Chondrocyte (in vitro differentiated cells): ENCODE measurements around the gene IL16. TPM values are rescaled to one million over a fixed set of nuclear protein-coding genes. Genes with fewer than 3 reads are reported as not detected.
A peak's percentile ranks its signal among the peaks of the same experiment; 100 is the strongest.

Experiments
- DNase-seq: peaks from one replicate; pipeline ENCODE4 v3.0.0; 2021; ENCODE audit warnings: mixed read lengths, low spot score
- H3K27ac Mint-ChIP-seq: one replicate; pipeline ENCODE4 v1.8.0; 2021; ENCODE audit warnings: mild to moderate bottlenecking, moderate library complexity, mixed read lengths; ENCODE audit not compliant: unreplicated experiment
- H3K27me3 Mint-ChIP-seq: 2 replicates; pipeline ENCODE4 v1.8.0; 2021; ENCODE audit warnings: low read depth, mixed read lengths
- H3K36me3 Mint-ChIP-seq: 2 replicates; pipeline ENCODE4 v1.8.0; 2021; ENCODE audit warnings: low read depth, mixed read lengths
- H3K4me1 Mint-ChIP-seq: 2 replicates; pipeline ENCODE4 v1.8.0; 2021; ENCODE audit warnings: low read depth, mild to moderate bottlenecking, mixed read lengths
- H3K4me3 Mint-ChIP-seq: one replicate; pipeline ENCODE4 v1.8.0; 2021; ENCODE audit warnings: mild to moderate bottlenecking, moderate library complexity, mixed read lengths; ENCODE audit not compliant: unreplicated experiment
- H3K9me3 Mint-ChIP-seq: 2 replicates; pipeline ENCODE4 v1.8.0; 2021; ENCODE audit warnings: low read depth, mixed read lengths
- total RNA-seq: library from RNA; stranded (reverse); gene quantifications from 3 replicates; pipeline ENCODE4 v1.2.1, GENCODE V29; 2021
- TF ChIP-seq, protein P1 (sequence below): fragments of 200-600 bp; sonication (generic); IDR thresholded peaks from 2 replicates; pipeline ENCODE4 v1.5.0; 2021; ENCODE audit warnings: antibody characterized with exemption, mild to moderate bottlenecking, moderate library complexity

The IL16 gene
- total RNA-seq, 1 donor from 2014 or later = 2.0 TPM

DNA sequence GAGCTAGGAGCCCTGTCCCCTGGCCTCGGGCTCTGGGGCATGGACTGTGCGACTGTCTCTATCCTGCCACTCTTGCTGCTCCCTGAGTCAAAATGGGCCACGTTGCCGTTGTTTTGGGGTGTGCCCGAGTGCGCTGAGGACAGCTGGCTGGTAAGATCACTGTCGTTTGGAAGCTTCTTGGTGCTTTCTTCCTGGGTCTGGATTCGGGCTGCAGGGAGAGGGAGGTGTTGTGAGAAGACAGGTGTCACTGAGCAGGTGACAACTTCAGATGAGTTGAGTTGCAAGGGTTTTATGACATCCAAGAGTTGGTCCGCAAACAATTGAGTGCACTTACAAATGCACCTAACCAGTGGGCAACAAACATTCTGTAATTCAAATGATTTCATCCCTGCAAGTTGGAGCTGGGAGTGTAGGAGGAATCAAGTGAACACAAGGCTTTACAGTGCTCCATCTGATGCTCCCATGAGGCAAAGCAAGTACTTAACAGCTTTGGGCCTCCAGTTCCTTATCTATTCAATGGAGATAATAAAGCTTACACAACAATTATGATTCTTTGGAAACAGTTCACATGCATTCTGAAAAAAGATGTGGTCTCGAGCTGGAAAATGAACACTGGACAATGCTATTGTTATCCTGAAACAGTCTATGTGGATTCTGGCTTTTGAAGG, 138.2 kb downstream of the IL16 start:
- TF ChIP-seq, protein P1, sequence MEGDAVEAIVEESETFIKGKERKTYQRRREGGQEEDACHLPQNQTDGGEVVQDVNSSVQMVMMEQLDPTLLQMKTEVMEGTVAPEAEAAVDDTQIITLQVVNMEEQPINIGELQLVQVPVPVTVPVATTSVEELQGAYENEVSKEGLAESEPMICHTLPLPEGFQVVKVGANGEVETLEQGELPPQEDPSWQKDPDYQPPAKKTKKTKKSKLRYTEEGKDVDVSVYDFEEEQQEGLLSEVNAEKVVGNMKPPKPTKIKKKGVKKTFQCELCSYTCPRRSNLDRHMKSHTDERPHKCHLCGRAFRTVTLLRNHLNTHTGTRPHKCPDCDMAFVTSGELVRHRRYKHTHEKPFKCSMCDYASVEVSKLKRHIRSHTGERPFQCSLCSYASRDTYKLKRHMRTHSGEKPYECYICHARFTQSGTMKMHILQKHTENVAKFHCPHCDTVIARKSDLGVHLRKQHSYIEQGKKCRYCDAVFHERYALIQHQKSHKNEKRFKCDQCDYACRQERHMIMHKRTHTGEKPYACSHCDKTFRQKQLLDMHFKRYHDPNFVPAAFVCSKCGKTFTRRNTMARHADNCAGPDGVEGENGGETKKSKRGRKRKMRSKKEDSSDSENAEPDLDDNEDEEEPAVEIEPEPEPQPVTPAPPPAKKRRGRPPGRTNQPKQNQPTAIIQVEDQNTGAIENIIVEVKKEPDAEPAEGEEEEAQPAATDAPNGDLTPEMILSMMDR = no peak
- peaks cover 51% of the 10 kb centered on the region for H3K4me1 Mint-ChIP-seq
- no peak for DNase-seq
- H3K27ac Mint-ChIP-seq = no peak overlapping the region
- no peaks in the 10 kb centered on the region for H3K9me3 Mint-ChIP-seq
- no peaks in the 10 kb centered on the region for H3K27me3 Mint-ChIP-seq
- peaks cover 2% of the 10 kb centered on the region for H3K36me3 Mint-ChIP-seq
- H3K4me3 Mint-ChIP-seq = no peak overlapping the region

DNA sequence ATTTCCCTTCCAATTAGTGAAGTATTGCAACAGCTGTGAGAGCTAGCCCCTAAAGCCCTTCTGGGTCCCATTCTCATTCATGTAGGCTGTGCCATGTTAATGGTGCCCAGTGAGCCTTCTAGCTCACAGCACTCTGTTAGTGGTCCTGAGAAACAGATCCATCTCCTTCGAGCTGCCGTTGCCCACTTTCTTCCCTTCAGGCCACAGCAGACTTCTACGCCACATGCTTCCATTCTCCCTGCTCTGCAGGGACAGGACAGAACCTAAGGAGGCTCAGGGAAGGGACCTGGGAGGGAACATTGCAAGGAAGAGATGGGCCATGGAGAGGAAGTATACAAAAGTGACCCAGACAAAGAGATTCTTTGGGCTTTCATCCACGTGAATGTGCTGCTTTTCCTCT, 139.0 kb downstream of the IL16 start:
- peaks cover 2% of the 10 kb centered on the region for H3K36me3 Mint-ChIP-seq
- TF ChIP-seq, protein P1 = no peak
- H3K4me3 Mint-ChIP-seq = no peak overlapping the region
- H3K27me3 Mint-ChIP-seq = no peaks in the 10 kb centered on the region
- H3K9me3 Mint-ChIP-seq = no peaks in the 10 kb centered on the region
- H3K27ac Mint-ChIP-seq = no peak overlapping the region
- H3K4me1 Mint-ChIP-seq = peaks cover 49% of the 10 kb centered on the region
- DNase-seq = no peak

DNA sequence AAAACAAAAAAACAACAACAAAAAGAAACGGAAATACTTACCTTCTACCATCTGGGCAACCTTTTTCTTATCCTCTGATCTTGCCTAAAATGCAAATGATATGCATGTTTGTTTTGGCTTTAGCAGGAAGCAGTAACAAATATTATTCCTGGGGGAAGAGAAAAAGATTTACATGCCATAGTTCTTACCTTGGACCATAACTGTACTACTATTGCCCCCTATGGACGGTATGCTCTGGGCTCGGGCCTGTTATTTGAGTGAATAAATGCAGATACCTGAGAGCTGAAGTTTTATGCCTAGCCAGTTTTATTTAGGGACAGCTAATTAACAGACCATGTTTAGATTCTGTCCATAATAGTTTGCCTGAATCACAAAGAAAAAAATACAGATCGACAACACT, 139.9 kb downstream of the IL16 start:
- no peaks in the 10 kb centered on the region for H3K27me3 Mint-ChIP-seq
- no peak overlapping the region for H3K4me3 Mint-ChIP-seq

DNA sequence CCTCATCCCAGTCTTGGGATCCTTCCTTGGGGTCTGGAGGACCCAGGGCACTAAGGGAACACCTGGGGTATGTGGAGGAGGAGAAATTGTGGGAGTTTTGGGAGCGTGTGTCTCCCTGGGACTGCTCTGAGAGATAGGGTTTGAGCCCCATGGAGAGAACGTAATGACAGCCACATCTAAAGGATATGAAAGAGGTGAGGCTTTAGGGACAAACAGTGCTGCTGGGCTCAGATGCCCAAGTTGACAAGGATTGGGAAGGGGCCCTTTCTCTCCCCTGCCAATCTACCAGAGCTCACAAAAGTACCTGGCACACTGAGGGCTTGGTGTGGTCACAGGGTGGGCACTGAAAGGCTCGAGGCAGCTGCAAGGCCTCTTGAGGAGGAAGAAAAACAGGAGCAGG, 140.6 kb downstream of the IL16 start:
- no peaks in the 10 kb centered on the region for H3K27me3 Mint-ChIP-seq
- no peak for DNase-seq
- no peak overlapping the region for H3K4me3 Mint-ChIP-seq
- peaks cover 35% of the 10 kb centered on the region for H3K4me1 Mint-ChIP-seq
- H3K27ac Mint-ChIP-seq = peak overlapping the region; percentile 22
- no peaks in the 10 kb centered on the region for H3K9me3 Mint-ChIP-seq
- TF ChIP-seq, protein P1 = no peak
- peaks cover 2% of the 10 kb centered on the region for H3K36me3 Mint-ChIP-seq

More for the DNA sequence above, 139.9 kb downstream of the IL16 start:
- DNase-seq = no peak
- H3K27ac Mint-ChIP-seq = no peak overlapping the region
- no peaks in the 10 kb centered on the region for H3K9me3 Mint-ChIP-seq
- peaks cover 39% of the 10 kb centered on the region for H3K4me1 Mint-ChIP-seq
- TF ChIP-seq, protein P1 = peak; percentile 72
- peaks cover 2% of the 10 kb centered on the region for H3K36me3 Mint-ChIP-seq

DNA sequence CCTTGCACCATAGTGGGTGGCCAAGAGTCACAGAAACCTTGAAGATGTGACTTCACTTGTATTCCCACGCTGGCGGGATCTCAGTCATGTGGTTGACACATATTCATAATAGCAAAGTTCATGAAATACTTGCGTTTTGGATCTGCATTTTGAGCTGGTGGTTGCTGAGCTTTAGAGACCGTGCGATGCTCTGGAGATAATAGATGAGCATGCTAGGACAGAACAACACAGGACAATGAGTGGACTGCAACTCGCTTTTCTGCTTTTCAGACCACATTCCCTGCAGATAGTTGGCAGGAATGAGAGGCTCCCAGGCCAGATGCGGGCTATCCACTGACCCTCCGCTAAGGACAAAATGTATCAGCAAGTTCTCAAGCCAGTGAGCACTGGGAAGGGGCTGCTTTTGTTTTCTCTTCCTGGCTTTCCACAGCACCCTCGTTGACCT, 141.1 kb downstream of the IL16 start:
- Mint-ChIP-seq H3K36me3 (peaks cover 2% of the 10 kb centered on the region), H3K27me3 (no peaks in the 10 kb centered on the region), H3K4me3 (no peak overlapping the region), H3K4me1 (peaks cover 35% of the 10 kb centered on the region), H3K27ac (peak overlapping the region; percentile 96), H3K9me3 (no peaks in the 10 kb centered on the region)
- TF ChIP-seq, protein P1 = no peak
- no peak for DNase-seq
